ENCODE data around the gene HPD.

Gene HPD

DNA sequence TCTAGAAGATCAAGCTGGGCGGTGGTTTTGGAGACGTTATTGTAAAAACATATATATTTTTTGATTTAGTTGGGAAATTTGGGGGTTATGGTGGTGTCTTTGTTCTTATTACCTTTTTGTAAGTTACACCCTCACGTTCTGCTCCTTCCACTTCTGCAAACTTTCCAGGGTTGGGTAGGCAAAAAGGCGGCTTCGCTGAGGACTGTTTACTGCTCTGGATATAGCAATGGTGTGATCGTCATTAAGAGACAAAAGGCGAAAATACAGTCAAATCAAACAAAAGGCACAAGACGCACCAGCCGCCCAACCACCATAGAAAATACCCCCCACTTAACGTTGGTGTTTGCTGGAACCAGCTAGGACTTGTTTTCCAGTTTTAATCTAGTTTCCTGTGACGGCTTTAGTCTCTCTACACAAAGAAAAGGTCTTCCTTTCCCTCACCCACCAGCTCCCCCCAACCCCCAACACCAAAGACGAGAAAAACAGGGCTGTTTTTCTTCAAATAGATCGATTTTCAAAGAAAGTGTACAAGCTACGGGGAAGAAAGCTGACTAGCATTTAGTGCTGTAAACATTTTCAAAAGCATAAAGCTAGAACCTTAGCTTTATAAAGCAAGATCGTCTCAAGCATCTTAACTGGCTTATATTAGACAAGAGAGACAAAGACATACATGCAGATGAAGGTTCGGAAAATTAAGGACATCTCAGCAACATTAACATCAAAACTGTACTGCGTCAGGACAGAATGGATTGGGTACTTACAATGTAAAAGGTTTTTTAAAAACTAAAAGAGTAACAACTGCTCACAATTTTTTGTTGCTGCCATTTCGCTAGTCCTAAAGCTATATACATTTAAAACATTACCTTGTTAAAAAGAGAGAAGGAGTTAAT is 56.8 kb downstream of the HPD start:
- no peak for DNase-seq (ENCODE audit: low spot score)
- TF ChIP-seq, protein P1, sequence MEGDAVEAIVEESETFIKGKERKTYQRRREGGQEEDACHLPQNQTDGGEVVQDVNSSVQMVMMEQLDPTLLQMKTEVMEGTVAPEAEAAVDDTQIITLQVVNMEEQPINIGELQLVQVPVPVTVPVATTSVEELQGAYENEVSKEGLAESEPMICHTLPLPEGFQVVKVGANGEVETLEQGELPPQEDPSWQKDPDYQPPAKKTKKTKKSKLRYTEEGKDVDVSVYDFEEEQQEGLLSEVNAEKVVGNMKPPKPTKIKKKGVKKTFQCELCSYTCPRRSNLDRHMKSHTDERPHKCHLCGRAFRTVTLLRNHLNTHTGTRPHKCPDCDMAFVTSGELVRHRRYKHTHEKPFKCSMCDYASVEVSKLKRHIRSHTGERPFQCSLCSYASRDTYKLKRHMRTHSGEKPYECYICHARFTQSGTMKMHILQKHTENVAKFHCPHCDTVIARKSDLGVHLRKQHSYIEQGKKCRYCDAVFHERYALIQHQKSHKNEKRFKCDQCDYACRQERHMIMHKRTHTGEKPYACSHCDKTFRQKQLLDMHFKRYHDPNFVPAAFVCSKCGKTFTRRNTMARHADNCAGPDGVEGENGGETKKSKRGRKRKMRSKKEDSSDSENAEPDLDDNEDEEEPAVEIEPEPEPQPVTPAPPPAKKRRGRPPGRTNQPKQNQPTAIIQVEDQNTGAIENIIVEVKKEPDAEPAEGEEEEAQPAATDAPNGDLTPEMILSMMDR (IDR thresholded peaks at IDR 0.05; ENCODE audit: extremely low read depth, insufficient read depth, missing control alignments) = no peak
- in situ Hi-C loops (cut with MboI; ENCODE audit: low pct_unique_long_range_greater_than_20kb, low sequenced_read_pairs, unreplicated experiment) = no loop called here

DNA sequence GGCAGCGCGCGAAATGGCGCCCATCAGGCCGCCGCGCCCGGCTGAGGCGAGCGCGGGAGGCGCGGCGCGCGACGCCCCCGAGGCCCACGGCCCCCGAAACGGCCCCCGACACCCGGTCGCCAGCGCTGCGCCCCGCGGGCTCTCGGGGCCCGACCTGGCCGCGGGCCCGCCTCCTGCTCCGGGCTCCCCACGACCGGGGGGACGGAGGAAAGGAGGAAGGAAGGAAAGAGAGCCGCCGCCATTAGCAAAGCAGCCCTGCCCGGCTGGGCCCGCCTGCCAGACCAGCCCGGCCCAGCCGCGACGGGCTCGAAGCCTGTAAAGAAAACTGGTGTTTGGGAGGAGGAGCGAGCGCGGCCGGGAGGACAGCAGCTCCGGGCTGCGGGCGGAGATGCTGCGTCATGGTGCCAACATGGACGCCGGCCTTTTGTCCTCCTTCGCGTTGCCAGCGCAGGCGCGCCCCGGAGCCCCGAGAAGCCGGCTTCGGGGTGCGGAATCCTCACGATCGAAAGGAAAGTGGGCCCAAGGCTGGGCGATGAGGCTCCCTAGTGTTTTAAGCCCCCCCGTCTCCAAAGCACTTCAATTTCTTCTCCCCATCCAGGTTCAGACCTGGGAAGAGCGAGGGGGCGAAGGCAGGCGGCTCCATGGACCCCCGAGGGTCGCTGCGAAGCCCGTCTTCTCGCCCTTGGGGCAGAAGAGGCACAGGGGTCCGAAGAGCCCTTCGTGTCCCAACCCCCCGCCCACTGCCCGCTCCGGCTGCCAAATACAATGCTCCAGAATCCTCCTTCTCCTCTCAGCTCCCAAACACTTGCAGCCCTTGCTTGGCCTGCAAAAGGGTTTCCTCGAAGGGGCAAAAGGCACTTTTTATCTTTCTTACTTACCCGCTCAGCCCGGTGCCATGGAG is 57.7 kb downstream of the HPD start:
- TF ChIP-seq, protein P1 (IDR thresholded peaks at IDR 0.05; ENCODE audit: extremely low read depth, insufficient read depth, missing control alignments) = no peak
- in situ Hi-C loops (cut with MboI; ENCODE audit: low pct_unique_long_range_greater_than_20kb, low sequenced_read_pairs, unreplicated experiment) = no loop called here
- peak; percentile 72 for DNase-seq (ENCODE audit: low spot score)

GRCh38 chr12:121799842-121800693 is 58.6 kb downstream of the HPD start:
- DNase-seq (ENCODE audit: low spot score) = peak; percentile 91
- in situ Hi-C loops (cut with MboI; ENCODE audit: low pct_unique_long_range_greater_than_20kb, low sequenced_read_pairs, unreplicated experiment) = no loop called here
- TF ChIP-seq, protein P1 (IDR thresholded peaks at IDR 0.05; ENCODE audit: extremely low read depth, insufficient read depth, missing control alignments) = no peak

DNA sequence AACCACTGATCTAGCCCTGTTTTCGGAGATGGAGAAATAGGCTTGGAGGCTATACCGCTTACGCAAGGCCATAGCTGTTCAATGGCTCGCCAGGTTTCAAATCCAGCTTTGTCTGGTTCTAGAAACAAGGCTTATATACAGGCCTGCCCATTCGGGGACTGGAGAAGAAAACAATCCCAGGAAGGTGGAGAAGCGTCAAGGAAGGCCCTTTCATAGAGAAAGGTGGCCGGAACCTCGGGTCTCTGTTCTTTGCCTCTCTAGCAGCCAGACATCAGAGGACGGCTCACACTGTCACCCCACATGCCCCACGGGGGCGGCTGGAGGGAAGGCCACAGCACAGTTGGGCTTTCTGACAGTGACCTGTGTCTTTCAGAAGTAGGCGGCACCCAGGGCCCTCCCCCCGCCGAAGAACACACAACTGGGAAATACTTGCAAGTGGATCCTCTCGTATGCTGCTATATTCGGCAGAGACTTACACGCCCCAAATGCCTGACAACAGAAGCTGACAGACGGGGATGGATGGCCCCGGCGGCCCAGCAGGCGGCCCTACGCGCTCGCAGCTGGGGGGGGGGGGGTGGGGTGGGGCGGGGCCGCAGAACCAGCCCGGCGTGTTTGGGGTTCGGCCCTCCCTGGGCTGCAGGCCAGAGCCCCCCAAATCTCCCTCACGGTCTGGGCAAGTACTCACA is 59.4 kb downstream of the HPD start:
- peak; percentile 80 for DNase-seq (ENCODE audit: low spot score)
- TF ChIP-seq, protein P1 (IDR thresholded peaks at IDR 0.05; ENCODE audit: extremely low read depth, insufficient read depth, missing control alignments) = no peak
- in situ Hi-C loops (cut with MboI; ENCODE audit: low pct_unique_long_range_greater_than_20kb, low sequenced_read_pairs, unreplicated experiment) = no loop called here

GRCh38 chr12:121798787-121799155 is 59.9 kb downstream of the HPD start:
- in situ Hi-C loops (cut with MboI; ENCODE audit: low pct_unique_long_range_greater_than_20kb, low sequenced_read_pairs, unreplicated experiment) = no loop called here
- TF ChIP-seq, protein P1 (IDR thresholded peaks at IDR 0.05; ENCODE audit: extremely low read depth, insufficient read depth, missing control alignments) = no peak
- DNase-seq (ENCODE audit: low spot score) = no peak

All from GM13977 (cell line).